HFF-Myc (cell line): ENCODE measurements around the gene STXBP6.

Experiments
- DNase-seq: peaks from one replicate; pipeline ENCODE4 v3.0.0-alpha.2; 2011; ENCODE audit warnings: low read depth; ENCODE audit errors: extremely low read depth
- H3K4me3 ChIP-seq: replicated peaks from 2 replicates; pipeline ENCODE4 v1.5.1; 2011; ENCODE audit warnings: low read depth, mild to moderate bottlenecking, control low read depth, low read length
- TF ChIP-seq, protein P1 (sequence below): IDR thresholded peaks from 2 replicates; pipeline ENCODE4 v1.5.1; 2012; ENCODE audit warnings: mild to moderate bottlenecking, low read depth, low read length, control low read depth; ENCODE audit errors: missing control alignments

STXBP6 gene

DNA sequence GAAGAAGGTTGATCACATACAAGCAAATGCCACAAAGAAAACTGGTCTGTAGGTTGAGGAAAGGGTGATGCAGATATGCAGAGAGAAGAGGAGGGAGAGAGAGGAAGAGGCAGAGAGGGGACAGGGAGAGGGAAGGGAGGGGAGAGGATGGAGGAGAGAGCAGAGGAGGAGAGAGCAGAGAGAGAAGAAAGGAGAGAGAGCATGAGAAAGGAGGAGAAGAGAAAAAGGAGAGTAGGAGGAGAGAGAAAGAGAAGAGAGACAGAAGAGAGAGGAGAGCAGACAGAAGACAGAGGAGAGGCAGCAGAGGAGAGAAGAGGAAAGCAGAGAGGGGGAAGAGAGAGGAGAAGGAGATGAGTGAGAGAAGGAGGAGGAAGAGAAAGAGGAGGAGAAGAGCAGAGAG lies 59.2 kb downstream of the STXBP6 start:
- no peak for DNase-seq
- no peak overlapping the region for H3K4me3 ChIP-seq
- TF ChIP-seq, protein P1, sequence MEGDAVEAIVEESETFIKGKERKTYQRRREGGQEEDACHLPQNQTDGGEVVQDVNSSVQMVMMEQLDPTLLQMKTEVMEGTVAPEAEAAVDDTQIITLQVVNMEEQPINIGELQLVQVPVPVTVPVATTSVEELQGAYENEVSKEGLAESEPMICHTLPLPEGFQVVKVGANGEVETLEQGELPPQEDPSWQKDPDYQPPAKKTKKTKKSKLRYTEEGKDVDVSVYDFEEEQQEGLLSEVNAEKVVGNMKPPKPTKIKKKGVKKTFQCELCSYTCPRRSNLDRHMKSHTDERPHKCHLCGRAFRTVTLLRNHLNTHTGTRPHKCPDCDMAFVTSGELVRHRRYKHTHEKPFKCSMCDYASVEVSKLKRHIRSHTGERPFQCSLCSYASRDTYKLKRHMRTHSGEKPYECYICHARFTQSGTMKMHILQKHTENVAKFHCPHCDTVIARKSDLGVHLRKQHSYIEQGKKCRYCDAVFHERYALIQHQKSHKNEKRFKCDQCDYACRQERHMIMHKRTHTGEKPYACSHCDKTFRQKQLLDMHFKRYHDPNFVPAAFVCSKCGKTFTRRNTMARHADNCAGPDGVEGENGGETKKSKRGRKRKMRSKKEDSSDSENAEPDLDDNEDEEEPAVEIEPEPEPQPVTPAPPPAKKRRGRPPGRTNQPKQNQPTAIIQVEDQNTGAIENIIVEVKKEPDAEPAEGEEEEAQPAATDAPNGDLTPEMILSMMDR: no peak

DNA sequence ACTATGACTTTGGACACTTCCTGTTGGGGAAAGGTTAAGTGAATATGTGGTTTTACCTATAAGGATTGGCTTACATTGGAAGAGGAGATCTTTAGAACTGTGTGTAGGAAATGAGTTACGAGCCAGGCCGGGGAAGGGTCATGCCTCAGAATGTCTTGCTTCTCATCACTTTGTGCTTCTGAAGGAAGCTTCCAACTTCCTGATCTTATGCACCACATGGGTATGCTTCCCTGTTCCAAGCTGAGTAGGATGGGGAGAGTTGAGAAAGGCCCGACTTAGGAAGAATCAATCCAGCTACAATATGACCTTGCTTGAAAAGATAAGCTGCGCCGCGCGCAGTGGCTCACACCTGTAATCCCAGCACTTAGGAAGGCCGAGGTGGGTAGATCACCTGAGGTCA lies 59.9 kb downstream of the STXBP6 start:
- H3K4me3 ChIP-seq: no peak overlapping the region
- TF ChIP-seq, protein P1: no peak
- DNase-seq: no peak

DNA sequence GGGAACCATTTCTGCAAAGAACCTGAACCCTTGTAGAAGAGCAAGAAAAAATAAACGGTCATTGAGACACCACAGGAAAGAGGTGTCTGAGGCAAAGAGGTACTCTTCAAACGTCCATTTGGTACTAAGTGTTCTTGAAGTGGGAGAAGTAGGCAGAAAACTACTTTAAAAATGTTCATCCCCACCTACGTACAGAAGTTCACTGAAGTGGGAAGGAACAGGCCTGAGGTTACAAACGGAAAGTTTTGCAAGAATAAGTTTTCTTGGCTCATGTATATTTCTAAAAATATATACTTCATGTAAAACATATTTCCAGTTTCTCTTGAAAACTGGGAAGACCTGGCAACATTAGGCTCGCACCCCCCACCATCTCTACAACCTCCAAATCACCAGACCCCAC lies 61.2 kb downstream of the STXBP6 start:
- no peak overlapping the region for H3K4me3 ChIP-seq
- DNase-seq: no peak
- TF ChIP-seq, protein P1: no peak

DNA sequence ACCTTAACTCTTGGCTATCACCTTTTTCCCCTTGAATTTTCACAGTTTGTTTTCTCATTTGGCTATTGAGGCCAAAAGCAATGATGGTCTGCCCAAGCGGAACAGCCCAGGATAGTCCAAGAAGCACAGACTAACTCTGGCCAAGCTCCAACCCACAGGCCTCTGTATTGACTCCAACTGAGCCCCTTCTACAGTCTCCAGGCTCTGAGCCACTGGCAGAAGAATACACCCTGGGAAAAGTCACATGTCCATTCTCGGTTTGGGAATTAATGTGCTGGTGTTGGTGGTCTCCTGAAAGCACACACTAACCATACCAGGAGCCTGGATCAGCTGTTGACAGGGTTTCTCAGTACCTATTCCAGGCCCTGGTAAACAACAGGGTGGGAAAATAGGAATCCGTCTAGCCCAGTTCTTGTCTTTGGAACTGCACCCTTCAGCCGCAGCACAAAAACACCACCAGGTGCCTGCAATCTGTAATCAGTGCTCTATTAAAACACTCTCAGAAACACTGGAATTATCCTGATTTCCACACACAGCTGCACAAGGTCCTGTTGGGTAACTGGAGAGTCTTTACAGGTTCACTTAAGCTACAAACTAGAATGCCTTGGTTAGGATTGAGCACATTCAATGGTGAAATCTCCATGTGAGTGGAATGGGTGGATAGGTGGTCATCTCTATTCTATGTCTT lies 63.6 kb downstream of the STXBP6 start:
- TF ChIP-seq, protein P1: no peak
- no peak overlapping the region for H3K4me3 ChIP-seq
- DNase-seq: no peak

DNA sequence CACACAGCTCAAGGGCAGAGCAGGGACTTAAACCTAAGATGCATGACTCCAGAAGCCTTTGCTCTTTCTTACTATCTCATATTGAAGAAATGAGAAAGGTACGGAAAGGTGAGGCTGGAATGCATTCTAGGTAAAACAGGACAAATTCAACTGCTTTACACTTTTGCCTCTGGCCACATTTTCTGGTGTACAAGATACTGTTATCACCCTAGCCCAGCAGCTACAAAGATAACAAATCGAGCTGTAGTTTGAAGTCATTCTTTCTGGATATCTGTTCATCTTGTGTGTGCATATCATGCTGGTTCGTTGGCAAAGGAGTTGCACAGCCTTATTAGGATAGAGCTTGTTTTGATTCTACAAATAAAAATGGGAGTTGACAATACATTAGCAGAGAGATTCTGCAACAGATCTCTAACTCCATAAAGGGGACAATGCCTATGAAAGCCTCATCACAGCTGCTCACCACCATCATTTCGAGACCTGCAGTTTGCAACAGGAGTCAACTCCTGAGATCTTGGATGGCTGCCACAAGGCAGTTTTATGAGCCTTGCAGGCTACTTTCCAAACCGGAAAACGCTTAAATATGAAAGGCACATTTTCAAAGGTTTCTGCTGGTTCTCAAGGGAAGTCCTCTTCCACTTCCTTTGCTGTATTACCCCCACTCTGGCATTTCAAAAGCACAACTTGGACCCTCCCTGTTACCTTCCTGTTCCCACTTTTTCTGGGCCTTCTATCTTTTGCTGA lies 64.9 kb downstream of the STXBP6 start:
- H3K4me3 ChIP-seq: no peak overlapping the region
- TF ChIP-seq, protein P1: no peak
- DNase-seq: peak; percentile 39

DNA sequence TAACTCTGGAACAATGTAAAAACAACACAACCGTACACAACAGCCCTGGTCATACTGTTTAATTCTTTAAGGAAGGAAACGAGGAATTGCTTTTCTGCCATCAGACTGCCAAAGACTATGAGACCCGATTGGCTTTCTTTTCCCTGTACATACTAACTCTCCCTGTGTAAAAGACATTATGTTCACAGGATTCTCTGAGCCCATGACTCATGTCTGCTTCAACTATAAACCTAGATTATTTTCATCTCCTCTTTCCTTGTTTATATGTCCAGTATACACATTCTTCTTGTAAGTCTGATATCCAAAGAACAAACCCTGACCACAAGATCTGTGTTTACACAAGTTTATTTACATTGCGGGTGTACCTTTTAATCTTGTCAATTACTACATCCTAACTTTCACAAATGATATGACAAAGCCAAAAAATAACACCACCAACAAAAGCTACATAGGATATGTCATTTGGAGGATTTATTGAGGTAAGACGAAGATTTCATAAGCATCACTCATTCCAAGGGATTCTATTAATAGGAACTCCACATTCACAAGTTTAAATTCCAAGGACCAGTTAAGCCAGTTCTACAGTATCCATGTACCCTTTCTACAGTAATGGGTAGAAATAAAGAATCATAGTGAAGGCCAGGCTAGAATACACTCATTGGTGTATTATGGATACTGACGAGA lies 67.3 kb downstream of the STXBP6 start:
- TF ChIP-seq, protein P1: no peak
- H3K4me3 ChIP-seq: no peak overlapping the region
- DNase-seq: no peak
